ENCODE data around the gene DVL3. TPM values are rescaled to one million over a fixed set of nuclear protein-coding genes. Genes with fewer than 3 reads are reported as not detected.

Gene DVL3
- total and polyA plus RNA-seq, 10 of the 15 experiments (the other 5 are each of a cell fraction or from before 2014, with no cell fraction given) = 2.2 to 39.7 (median 14.5) TPM

DNA sequence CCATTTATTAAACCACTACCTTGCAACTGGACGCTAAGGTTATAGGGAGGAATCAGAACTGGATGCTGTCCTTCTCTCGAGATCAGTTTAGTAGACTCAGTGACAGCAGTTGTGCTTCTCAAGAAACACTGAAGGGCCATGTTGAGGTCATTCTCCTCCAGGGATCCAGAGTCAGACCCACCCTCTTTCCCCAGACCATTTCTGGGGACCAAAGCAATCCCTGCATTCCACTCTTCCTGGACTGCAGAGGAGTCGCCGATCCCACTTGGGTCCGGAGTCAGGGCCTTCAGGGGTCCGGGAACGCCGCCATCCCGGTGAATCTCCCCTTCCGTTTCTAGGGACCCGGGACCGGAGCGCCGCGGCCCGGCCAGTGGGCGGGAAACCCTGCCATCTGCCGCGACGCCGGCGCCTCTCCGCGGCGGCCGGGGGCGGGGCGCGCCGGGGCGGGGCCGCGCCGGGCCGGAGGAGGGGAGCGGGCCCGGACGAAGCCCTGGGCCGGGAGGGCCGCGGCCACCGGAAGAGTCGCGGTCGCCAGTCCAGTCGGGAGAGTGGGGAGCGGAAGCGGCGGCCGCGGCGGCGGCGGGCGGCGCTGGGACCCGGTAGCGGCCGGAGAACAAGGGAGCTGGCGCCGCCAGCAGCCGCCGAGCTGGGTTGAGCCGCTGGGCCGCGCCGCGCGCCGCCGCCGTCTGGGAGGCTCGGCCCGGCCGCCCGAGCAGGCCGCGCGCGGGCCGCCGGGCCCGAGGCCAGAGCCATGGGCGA lies at the start of gene DVL3 (continued):
- TF ChIP-seq, protein P1, sequence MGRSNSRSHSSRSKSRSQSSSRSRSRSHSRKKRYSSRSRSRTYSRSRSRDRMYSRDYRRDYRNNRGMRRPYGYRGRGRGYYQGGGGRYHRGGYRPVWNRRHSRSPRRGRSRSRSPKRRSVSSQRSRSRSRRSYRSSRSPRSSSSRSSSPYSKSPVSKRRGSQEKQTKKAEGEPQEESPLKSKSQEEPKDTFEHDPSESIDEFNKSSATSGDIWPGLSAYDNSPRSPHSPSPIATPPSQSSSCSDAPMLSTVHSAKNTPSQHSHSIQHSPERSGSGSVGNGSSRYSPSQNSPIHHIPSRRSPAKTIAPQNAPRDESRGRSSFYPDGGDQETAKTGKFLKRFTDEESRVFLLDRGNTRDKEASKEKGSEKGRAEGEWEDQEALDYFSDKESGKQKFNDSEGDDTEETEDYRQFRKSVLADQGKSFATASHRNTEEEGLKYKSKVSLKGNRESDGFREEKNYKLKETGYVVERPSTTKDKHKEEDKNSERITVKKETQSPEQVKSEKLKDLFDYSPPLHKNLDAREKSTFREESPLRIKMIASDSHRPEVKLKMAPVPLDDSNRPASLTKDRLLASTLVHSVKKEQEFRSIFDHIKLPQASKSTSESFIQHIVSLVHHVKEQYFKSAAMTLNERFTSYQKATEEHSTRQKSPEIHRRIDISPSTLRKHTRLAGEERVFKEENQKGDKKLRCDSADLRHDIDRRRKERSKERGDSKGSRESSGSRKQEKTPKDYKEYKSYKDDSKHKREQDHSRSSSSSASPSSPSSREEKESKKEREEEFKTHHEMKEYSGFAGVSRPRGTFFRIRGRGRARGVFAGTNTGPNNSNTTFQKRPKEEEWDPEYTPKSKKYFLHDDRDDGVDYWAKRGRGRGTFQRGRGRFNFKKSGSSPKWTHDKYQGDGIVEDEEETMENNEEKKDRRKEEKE (IDR thresholded peaks at IDR 0.05) = no peak
- TF ChIP-seq MEF2A (IDR thresholded peaks at IDR 0.05; ENCODE audit: insufficient read depth, low read depth, low read length) = no peak
- TF ChIP-seq ZBED1 (IDR thresholded peaks at IDR 0.05; ENCODE audit: borderline replicate concordance) = no peak
- TF ChIP-seq, protein P2, sequence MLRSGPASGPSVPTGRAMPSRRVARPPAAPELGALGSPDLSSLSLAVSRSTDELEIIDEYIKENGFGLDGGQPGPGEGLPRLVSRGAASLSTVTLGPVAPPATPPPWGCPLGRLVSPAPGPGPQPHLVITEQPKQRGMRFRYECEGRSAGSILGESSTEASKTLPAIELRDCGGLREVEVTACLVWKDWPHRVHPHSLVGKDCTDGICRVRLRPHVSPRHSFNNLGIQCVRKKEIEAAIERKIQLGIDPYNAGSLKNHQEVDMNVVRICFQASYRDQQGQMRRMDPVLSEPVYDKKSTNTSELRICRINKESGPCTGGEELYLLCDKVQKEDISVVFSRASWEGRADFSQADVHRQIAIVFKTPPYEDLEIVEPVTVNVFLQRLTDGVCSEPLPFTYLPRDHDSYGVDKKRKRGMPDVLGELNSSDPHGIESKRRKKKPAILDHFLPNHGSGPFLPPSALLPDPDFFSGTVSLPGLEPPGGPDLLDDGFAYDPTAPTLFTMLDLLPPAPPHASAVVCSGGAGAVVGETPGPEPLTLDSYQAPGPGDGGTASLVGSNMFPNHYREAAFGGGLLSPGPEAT (IDR thresholded peaks at IDR 0.05; ENCODE audit: low read depth) = no peak
- no peak for TF ChIP-seq NFXL1 (IDR thresholded peaks at IDR 0.05; ENCODE audit: borderline replicate concordance)
- TF ChIP-seq TCF3 (IDR thresholded peaks at IDR 0.05; ENCODE audit: borderline replicate concordance, insufficient read depth, low read depth, low read length) = no peak
- TF ChIP-seq, protein P3, sequence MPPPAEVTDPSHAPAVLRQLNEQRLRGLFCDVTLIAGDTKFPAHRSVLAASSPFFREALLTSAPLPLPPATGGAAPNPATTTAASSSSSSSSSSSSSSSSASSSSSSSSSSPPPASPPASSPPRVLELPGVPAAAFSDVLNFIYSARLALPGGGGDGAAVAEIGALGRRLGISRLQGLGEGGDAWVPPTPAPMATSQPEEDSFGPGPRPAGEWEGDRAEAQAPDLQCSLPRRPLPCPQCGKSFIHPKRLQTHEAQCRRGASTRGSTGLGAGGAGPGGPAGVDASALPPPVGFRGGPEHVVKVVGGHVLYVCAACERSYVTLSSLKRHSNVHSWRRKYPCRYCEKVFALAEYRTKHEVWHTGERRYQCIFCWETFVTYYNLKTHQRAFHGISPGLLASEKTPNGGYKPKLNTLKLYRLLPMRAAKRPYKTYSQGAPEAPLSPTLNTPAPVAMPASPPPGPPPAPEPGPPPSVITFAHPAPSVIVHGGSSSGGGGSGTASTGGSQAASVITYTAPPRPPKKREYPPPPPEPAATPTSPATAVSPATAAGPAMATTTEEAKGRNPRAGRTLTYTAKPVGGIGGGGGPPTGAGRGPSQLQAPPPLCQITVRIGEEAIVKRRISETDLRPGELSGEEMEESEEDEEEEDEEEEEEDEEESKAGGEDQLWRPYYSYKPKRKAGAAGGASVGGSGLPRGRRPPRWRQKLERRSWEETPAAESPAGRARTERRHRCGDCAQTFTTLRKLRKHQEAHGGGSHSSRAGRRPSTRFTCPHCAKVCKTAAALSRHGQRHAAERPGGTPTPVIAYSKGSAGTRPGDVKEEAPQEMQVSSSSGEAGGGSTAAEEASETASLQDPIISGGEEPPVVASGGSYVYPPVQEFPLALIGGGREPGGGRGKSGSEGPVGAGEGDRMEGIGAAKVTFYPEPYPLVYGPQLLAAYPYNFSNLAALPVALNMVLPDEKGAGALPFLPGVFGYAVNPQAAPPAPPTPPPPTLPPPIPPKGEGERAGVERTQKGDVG (CRISPR knock-in tag; IDR thresholded peaks at IDR 0.05) = no peak
- TF ChIP-seq, protein P4, sequence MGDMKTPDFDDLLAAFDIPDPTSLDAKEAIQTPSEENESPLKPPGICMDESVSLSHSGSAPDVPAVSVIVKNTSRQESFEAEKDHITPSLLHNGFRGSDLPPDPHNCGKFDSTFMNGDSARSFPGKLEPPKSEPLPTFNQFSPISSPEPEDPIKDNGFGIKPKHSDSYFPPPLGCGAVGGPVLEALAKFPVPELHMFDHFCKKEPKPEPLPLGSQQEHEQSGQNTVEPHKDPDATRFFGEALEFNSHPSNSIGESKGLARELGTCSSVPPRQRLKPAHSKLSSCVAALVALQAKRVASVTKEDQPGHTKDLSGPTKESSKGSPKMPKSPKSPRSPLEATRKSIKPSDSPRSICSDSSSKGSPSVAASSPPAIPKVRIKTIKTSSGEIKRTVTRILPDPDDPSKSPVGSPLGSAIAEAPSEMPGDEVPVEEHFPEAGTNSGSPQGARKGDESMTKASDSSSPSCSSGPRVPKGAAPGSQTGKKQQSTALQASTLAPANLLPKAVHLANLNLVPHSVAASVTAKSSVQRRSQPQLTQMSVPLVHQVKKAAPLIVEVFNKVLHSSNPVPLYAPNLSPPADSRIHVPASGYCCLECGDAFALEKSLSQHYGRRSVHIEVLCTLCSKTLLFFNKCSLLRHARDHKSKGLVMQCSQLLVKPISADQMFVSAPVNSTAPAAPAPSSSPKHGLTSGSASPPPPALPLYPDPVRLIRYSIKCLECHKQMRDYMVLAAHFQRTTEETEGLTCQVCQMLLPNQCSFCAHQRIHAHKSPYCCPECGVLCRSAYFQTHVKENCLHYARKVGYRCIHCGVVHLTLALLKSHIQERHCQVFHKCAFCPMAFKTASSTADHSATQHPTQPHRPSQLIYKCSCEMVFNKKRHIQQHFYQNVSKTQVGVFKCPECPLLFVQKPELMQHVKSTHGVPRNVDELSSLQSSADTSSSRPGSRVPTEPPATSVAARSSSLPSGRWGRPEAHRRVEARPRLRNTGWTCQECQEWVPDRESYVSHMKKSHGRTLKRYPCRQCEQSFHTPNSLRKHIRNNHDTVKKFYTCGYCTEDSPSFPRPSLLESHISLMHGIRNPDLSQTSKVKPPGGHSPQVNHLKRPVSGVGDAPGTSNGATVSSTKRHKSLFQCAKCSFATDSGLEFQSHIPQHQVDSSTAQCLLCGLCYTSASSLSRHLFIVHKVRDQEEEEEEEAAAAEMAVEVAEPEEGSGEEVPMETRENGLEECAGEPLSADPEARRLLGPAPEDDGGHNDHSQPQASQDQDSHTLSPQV (IDR thresholded peaks at IDR 0.05) = no peak
- TF ChIP-seq STAT3 (IDR thresholded peaks at IDR 0.05; ENCODE audit: low read depth, low read length) = no peak
- no peak for TF ChIP-seq HDAC6 (IDR thresholded peaks at IDR 0.05; ENCODE audit: unreplicated experiment)
- TF ChIP-seq, protein P5, sequence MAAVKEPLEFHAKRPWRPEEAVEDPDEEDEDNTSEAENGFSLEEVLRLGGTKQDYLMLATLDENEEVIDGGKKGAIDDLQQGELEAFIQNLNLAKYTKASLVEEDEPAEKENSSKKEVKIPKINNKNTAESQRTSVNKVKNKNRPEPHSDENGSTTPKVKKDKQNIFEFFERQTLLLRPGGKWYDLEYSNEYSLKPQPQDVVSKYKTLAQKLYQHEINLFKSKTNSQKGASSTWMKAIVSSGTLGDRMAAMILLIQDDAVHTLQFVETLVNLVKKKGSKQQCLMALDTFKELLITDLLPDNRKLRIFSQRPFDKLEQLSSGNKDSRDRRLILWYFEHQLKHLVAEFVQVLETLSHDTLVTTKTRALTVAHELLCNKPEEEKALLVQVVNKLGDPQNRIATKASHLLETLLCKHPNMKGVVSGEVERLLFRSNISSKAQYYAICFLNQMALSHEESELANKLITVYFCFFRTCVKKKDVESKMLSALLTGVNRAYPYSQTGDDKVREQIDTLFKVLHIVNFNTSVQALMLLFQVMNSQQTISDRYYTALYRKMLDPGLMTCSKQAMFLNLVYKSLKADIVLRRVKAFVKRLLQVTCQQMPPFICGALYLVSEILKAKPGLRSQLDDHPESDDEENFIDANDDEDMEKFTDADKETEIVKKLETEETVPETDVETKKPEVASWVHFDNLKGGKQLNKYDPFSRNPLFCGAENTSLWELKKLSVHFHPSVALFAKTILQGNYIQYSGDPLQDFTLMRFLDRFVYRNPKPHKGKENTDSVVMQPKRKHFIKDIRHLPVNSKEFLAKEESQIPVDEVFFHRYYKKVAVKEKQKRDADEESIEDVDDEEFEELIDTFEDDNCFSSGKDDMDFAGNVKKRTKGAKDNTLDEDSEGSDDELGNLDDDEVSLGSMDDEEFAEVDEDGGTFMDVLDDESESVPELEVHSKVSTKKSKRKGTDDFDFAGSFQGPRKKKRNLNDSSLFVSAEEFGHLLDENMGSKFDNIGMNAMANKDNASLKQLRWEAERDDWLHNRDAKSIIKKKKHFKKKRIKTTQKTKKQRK (IDR thresholded peaks at IDR 0.05; ENCODE audit: low read depth, low read length) = no peak
- TF ChIP-seq POU2F2 (IDR thresholded peaks at IDR 0.05; ENCODE audit: borderline replicate concordance, low read depth, low read length) = no peak
- no peak for TF ChIP-seq CREM (IDR thresholded peaks at IDR 0.05; ENCODE audit: low read depth)
